Activated B cell treated with CpG ODN at 0.5 μM for 24 hours (primary cell): ENCODE results near the gene TRDN. TPM values are rescaled to one million over a fixed set of nuclear protein-coding genes. Genes with fewer than 3 reads are reported as not detected.

Experiments used
- ATAC-seq: fragments of 200-7000 bp; cut with Tn5 transposase; one replicate; pipeline ENCODE4 v1.10.0; 2021; ENCODE audit warnings: low read depth, mild to moderate bottlenecking, moderate library complexity
- CTCF ChIA-PET: fragments of 350-600 bp; sonication (Branson Sonifier 250); formaldehyde crosslinking; loops from one replicate; lab custom pipeline; 2021; ENCODE audit warnings: antibody characterized with exemption; lab: Charles Lee
- POLR2A ChIA-PET: fragments of 350-600 bp; sonication (Branson Sonifier 250); formaldehyde crosslinking; loops from one replicate; lab custom pipeline; 2021; ENCODE audit warnings: antibody characterized with exemption; lab: Charles Lee
- DNase-seq: peaks from one replicate; pipeline ENCODE4 v3.0.0; 2022
- H3K27ac Mint-ChIP-seq: one replicate; pipeline ENCODE4 v1.8.0; 2020; ENCODE audit warnings: mixed read lengths
- H3K27me3 Mint-ChIP-seq: one replicate; pipeline ENCODE4 v1.8.0; 2021; ENCODE audit warnings: mixed read lengths
- H3K36me3 Mint-ChIP-seq: one replicate; pipeline ENCODE4 v1.8.0; 2021; ENCODE audit warnings: low read depth, mixed read lengths
- H3K4me1 Mint-ChIP-seq: one replicate; pipeline ENCODE4 v1.8.0; 2021; ENCODE audit warnings: mixed read lengths
- H3K4me3 Mint-ChIP-seq: one replicate; pipeline ENCODE4 v1.8.0; 2020; ENCODE audit warnings: mild to moderate bottlenecking, mixed read lengths
- H3K9me3 Mint-ChIP-seq: one replicate; pipeline ENCODE4 v1.8.0; 2020; ENCODE audit warnings: mixed read lengths
- intact Hi-C: fragments of 100-400 bp; cut with micrococcal nuclease; formaldehyde crosslinking; loops from one replicate; pipeline ENCODE4 v1.15.1; 2024
- total RNA-seq: library from RNA; stranded (reverse); gene quantifications from 2 replicates; pipeline ENCODE4 v1.2.3, GENCODE V29; 2022
- TF ChIP-seq, protein P1 (sequence below): fragments of 200-600 bp; IDR thresholded peaks from one replicate; pipeline ENCODE4 v1.8.0; 2022; ENCODE audit warnings: antibody characterized with exemption, mild to moderate bottlenecking

The TRDN gene
- total RNA-seq, 1 donor from 2014 or later = not detected

DNA sequence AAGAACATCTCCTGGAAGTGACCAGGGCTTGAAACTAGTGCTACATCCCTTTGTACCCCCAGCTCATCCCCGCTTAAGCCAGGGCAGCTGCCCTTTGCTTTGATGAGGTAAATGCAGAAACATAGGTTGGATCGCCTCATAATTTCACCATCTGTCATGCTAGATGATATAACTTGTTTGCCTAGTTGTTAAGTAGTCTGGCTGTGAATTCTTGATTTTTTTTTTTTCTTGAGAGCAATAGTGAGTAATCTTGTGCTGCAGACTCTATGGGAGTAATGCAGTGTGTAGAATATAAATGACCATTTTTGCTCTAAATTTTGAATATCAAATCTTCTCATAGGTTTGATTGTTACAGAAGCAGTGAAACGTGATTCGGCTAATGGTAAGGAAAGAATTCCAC lies 4.1 kb downstream of the TRDN start:
- ATAC-seq (no peak), DNase-seq (no peak)
- H3K27me3 Mint-ChIP-seq = no peaks in the 10 kb centered on the region
- no peak overlapping the region for H3K4me3 Mint-ChIP-seq
- ChIA-PET POLR2A (no interaction called here), CTCF (no interaction called here)
- no peaks in the 10 kb centered on the region for H3K36me3 Mint-ChIP-seq
- TF ChIP-seq, protein P1, sequence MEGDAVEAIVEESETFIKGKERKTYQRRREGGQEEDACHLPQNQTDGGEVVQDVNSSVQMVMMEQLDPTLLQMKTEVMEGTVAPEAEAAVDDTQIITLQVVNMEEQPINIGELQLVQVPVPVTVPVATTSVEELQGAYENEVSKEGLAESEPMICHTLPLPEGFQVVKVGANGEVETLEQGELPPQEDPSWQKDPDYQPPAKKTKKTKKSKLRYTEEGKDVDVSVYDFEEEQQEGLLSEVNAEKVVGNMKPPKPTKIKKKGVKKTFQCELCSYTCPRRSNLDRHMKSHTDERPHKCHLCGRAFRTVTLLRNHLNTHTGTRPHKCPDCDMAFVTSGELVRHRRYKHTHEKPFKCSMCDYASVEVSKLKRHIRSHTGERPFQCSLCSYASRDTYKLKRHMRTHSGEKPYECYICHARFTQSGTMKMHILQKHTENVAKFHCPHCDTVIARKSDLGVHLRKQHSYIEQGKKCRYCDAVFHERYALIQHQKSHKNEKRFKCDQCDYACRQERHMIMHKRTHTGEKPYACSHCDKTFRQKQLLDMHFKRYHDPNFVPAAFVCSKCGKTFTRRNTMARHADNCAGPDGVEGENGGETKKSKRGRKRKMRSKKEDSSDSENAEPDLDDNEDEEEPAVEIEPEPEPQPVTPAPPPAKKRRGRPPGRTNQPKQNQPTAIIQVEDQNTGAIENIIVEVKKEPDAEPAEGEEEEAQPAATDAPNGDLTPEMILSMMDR = no peak
- H3K4me1 Mint-ChIP-seq = no peaks in the 10 kb centered on the region
- no peaks in the 10 kb centered on the region for H3K9me3 Mint-ChIP-seq
- no peak overlapping the region for H3K27ac Mint-ChIP-seq
- intact Hi-C loops = no loop called here

DNA sequence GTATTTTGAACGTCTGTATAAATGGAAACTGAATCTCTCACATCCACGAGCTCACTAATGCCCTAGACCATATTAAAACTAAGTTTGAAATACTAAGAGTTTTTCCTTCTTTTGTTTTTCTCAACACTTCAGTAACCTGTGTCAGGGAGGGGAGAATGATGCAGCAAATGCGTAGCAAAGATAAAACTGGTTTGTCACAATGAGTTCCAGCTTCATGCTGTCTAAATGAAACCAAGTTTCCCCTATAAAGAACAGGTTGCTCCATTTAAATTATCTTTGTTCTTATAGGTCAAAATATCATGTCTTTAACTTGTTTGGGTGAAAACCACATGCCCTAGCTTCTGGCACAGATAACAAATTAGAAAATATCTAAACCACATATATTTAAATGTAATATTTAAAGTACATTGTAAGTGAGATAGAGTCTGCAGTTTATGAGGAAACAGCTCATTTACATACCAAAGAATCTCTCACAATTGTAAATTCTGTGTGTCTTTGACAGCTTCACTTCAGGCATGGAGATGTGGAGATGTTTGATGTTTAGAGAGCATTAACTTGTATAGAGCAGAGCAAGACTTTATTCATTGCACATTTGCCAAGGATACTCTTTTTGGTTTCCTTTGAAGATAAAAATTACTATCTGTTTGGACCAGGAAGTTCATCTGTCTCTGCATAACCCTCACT lies 7.3 kb downstream of the TRDN start:
- no peak overlapping the region for H3K4me3 Mint-ChIP-seq
- H3K36me3 Mint-ChIP-seq = no peaks in the 10 kb centered on the region
- H3K27ac Mint-ChIP-seq = no peak overlapping the region
- POLR2A ChIA-PET = no interaction called here
- CTCF ChIA-PET = no interaction called here
- no peaks in the 10 kb centered on the region for H3K27me3 Mint-ChIP-seq
- no peaks in the 10 kb centered on the region for H3K4me1 Mint-ChIP-seq
- no peak for DNase-seq
- ATAC-seq = no peak
- peaks cover under 1% of the 10 kb centered on the region for H3K9me3 Mint-ChIP-seq
- TF ChIP-seq, protein P1 = no peak
- intact Hi-C loops = no loop called here

DNA sequence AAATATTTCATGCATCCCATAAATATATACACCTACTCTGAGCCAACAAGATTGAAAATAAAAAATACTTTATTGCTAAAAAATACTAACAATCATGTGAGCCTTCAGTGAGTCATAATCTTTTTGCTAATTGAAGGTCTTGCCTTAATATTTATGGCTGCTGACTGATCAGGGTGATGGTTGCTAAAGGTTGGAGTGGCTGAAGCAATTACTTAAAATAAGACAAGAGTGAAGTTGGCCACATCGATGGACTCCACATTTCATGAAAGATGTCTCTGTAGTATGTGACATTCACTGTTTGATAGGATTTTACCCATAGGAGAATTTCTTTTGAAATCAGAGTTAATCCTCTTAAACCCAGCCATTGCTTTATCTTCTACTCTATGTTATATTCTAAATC lies 11.1 kb downstream of the TRDN start:
- H3K9me3 Mint-ChIP-seq = peaks cover 7% of the 10 kb centered on the region
- H3K4me1 Mint-ChIP-seq = no peaks in the 10 kb centered on the region
- intact Hi-C loops = no loop called here
- no peaks in the 10 kb centered on the region for H3K27me3 Mint-ChIP-seq
- no peak overlapping the region for H3K4me3 Mint-ChIP-seq
- DNase-seq (no peak), ATAC-seq (no peak)
- no peaks in the 10 kb centered on the region for H3K36me3 Mint-ChIP-seq
- ChIA-PET CTCF (no interaction called here), POLR2A (no interaction called here)
- no peak overlapping the region for H3K27ac Mint-ChIP-seq
- TF ChIP-seq, protein P1 = no peak

DNA sequence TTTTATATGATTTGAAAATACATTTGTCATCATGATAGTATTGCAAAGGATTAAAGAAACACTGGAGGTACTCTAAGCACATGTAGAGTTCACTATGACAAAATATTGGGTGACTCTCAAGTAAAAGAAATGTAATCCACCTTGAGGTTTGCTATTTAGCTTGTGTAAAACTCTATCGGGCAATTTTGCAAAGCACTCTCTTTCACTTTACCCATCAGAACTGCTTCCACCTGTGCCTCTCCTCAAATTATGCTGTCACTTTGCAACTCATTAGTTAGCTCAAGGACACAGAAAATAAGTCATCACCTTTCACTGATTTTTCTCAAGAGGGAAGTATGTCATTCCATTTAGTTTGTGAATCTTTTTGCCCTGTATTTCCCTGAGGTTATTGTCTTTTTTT lies 14.0 kb downstream of the TRDN start:
- Mint-ChIP-seq H3K4me3 (no peak overlapping the region), H3K27me3 (no peaks in the 10 kb centered on the region), H3K36me3 (no peaks in the 10 kb centered on the region), H3K4me1 (no peaks in the 10 kb centered on the region), H3K27ac (no peak overlapping the region), H3K9me3 (peaks cover 7% of the 10 kb centered on the region)
- TF ChIP-seq, protein P1 = no peak
- ChIA-PET POLR2A (no interaction called here), CTCF (no interaction called here)
- ATAC-seq = no peak
- intact Hi-C loops = no loop called here
- DNase-seq = no peak

DNA sequence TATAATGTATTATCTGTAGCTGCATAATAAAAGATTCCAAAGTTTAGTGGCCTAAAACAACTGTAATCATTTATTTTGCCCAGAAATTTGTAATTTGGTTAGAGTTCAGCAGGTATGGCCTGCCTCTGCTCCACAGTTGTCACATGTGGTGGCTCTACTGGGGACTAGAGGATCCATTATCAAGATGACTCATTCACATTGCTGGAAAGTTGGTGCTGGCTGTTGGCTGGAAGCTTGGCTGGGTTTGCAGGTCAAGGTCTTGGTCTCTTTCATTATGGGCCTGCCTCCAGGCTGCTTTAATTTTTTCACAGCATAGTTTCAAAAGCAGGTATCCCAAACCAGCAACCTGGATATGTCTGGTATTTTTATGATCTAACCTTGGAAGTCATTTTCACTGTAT lies 17.6 kb downstream of the TRDN start:
- Mint-ChIP-seq H3K27me3 (no peaks in the 10 kb centered on the region), H3K27ac (no peak overlapping the region), H3K36me3 (no peaks in the 10 kb centered on the region), H3K9me3 (peaks cover 5% of the 10 kb centered on the region), H3K4me3 (no peak overlapping the region), H3K4me1 (no peaks in the 10 kb centered on the region)
- TF ChIP-seq, protein P1 = no peak
- ATAC-seq = no peak
- ChIA-PET POLR2A (no interaction called here), CTCF (no interaction called here)
- intact Hi-C loops = no loop called here
- no peak for DNase-seq
